Brain microvascular endothelial cell (primary cell): ENCODE results near the gene PPIP5K1.
A peak's percentile ranks its signal among the peaks of the same experiment; 100 is the strongest.

Experiments used
- DNase-seq: peaks from one replicate; pipeline ENCODE4 v3.0.0-alpha.2; 2020
- H3K27ac ChIP-seq: fragments of 250-450 bp; sonication (Bioruptor Pico); 2 replicates; pipeline ENCODE4 v1.5.1; 2020; ENCODE audit warnings: mild to moderate bottlenecking, moderate library complexity
- H3K27me3 ChIP-seq: fragments of 250-450 bp; sonication (Bioruptor Pico); replicated peaks from 2 replicates; pipeline ENCODE4 v1.5.1; 2020; ENCODE audit warnings: mild to moderate bottlenecking
- H3K36me3 ChIP-seq: fragments of 250-450 bp; sonication (Bioruptor Pico); replicated peaks from 2 replicates; pipeline ENCODE4 v1.5.1; 2020; ENCODE audit warnings: mild to moderate bottlenecking
- H3K4me3 ChIP-seq: 2 replicates; pipeline ENCODE4 v1.5.1; 2011; ENCODE audit warnings: low read depth, mild to moderate bottlenecking, control low read depth, low read length, moderate library complexity
- CTCF ChIP-seq: IDR thresholded peaks from 2 replicates; pipeline ENCODE4 v1.5.1; 2011; ENCODE audit warnings: low read depth, mild to moderate bottlenecking, moderate library complexity, low read length, control low read depth, inconsistent platforms; ENCODE audit errors: missing control alignments
- in situ Hi-C: cut with HindIII; loops from 2 replicates; pipeline ENCODE4 v1.10.0; 2017; ENCODE audit warnings: low sequenced_read_pairs, low pct_ligation_motif_present

PPIP5K1 gene

DNA sequence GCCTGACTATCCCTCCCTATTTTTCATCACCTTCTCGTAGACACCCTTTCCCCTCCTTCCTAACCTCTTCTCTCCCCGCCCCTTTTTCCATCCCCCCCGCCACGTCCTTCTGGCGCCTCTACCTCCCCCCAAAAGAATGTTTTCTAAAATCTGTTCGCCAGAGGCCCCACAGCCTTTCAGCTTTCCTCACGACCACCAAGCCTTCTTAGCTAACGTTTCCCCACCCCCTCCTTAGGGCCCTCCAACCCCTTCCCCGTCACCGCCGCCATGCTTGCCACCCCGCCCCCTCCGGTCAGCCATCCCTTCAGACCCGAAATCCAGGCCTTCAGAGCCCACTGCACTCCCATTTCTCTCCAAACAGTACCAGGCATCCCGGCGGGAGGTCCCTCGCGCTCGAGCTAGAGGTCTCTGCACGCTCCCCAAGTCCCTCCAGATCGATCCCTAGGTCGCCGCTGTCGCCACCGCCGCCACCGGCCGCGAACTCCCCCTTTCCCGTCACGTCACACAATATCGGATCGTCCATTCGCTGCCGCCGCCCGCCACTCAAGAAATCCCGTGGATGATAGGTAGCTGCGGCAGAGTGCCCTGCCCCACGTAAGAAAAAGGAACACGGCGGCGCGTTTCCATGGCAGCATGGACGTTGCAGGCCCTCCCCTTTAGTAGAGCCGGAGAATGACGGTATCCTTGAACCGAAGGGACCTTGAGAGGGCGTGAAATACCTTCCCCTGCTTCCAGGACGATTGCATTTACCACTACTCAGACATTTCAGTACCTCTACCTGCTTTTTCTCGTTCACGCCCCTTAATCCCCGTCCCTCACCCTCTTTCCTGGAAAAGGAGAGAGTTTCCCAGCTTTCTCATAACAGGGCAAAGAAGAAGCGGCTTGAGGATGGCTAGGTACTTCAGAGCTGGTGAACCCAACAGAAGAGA is 97.1 kb downstream of the PPIP5K1 start, which contains the start of gene TP53BP1:
Gene TP53BP1, minus strand, starts transcription at position 484 of the 929 bp plus-strand sequence. Its CDS starts 113 bp downstream, at position 371.
- DNase-seq = peak; percentile 97

GRCh38 chr15:43492266-43492665 is 97.7 kb downstream of the PPIP5K1 start:
- peaks cover 19% of the 10 kb centered on the region for H3K36me3 ChIP-seq
- no peak for DNase-seq
- peak overlapping the region; percentile 90 for H3K27ac ChIP-seq
- in situ Hi-C loops = no loop called here
- peak overlapping the region; percentile 97 for H3K4me3 ChIP-seq
- no peaks in the 10 kb centered on the region for H3K27me3 ChIP-seq
- no peak for TF ChIP-seq CTCF

More for the DNA sequence above, 97.1 kb downstream of the PPIP5K1 start, which contains the start of gene TP53BP1:
- no peak for TF ChIP-seq CTCF
- Histone ChIP-seq H3K4me3 (peak within 1 kb of the TSS; percentile 97), H3K36me3 (peaks cover 17% of the 10 kb centered on the region), H3K27me3 (no peaks in the 10 kb centered on the region), H3K27ac (peak within 1 kb of the TSS; percentile 90)
- in situ Hi-C loops = no loop called here

GRCh38 chr15:43489191-43489590 is 100.8 kb downstream of the PPIP5K1 start:
- H3K4me3 ChIP-seq = no peak overlapping the region
- DNase-seq = no peak
- peaks cover 19% of the 10 kb centered on the region for H3K36me3 ChIP-seq
- TF ChIP-seq CTCF = no peak
- H3K27ac ChIP-seq = no peak overlapping the region
- no peaks in the 10 kb centered on the region for H3K27me3 ChIP-seq
- in situ Hi-C loops = no loop called here

GRCh38 chr15:43488790-43489189 is 101.2 kb downstream of the PPIP5K1 start:
- DNase-seq = no peak
- TF ChIP-seq CTCF = no peak

GRCh38 chr15:43487271-43487895 is 102.6 kb downstream of the PPIP5K1 start:
- DNase-seq = no peak
- Histone ChIP-seq H3K27ac (no peak overlapping the region), H3K27me3 (no peaks in the 10 kb centered on the region), H3K36me3 (peaks cover 20% of the 10 kb centered on the region), H3K4me3 (no peak overlapping the region)
- in situ Hi-C loops = no loop called here
- TF ChIP-seq CTCF = no peak

More at GRCh38 chr15:43488790-43489189, 101.2 kb downstream of the PPIP5K1 start:
- Histone ChIP-seq H3K4me3 (no peak overlapping the region), H3K27me3 (no peaks in the 10 kb centered on the region), H3K36me3 (peaks cover 19% of the 10 kb centered on the region), H3K27ac (no peak overlapping the region)
- in situ Hi-C loops = no loop called here
